HepG2 (cell line): ENCODE measurements around the gene ELP1. TPM values are rescaled to one million over a fixed set of nuclear protein-coding genes. Genes with fewer than 3 reads are reported as not detected.

Source experiments
- CAMTA2 ChIP-seq: sonication (generic); formaldehyde crosslinking; IDR thresholded peaks from 2 replicates; pipeline ENCODE4 v1.4.0; 2020; ENCODE audit warnings: mild to moderate bottlenecking, missing genetic modification reagents, borderline replicate concordance
- CREB1 ChIP-seq, 2 experiments: fragments of 450-650 bp in 1 of 2; IDR thresholded peaks; 2 replicates each; pipeline ENCODE4 v1.6.1; 2016 to 2017; ENCODE audit warnings: control low read depth in 1 of 2, mild to moderate bottlenecking in 1 of 2, missing compliant biosample characterization in 1 of 2, missing genetic modification characterization in 1 of 2
- DR1 ChIP-seq: sonication (generic); formaldehyde crosslinking; IDR thresholded peaks from 2 replicates; pipeline ENCODE4 v1.8.0; 2021; ENCODE audit warnings: mild to moderate bottlenecking, missing genetic modification reagents, inconsistent platforms
- ELF3 ChIP-seq: IDR thresholded peaks from 2 replicates; pipeline ENCODE4 v1.6.1; 2016; ENCODE audit warnings: missing genetic modification reagents, missing compliant biosample characterization
- FOXA3 ChIP-seq: IDR thresholded peaks from 2 replicates; pipeline ENCODE4 v1.6.1; 2016; ENCODE audit warnings: missing genetic modification reagents, missing compliant biosample characterization
- IKZF5 ChIP-seq: IDR thresholded peaks from 2 replicates; pipeline ENCODE4 v1.6.1; 2018; ENCODE audit warnings: missing genetic modification reagents, mild to moderate bottlenecking, missing compliant biosample characterization
- JUNB ChIP-seq: sonication (generic); formaldehyde crosslinking; IDR thresholded peaks from 2 replicates; pipeline ENCODE4 v1.8.0; 2022; ENCODE audit warnings: missing genetic modification reagents, mild to moderate bottlenecking, borderline replicate concordance
- KMT2A ChIP-seq: sonication (generic); formaldehyde crosslinking; IDR thresholded peaks from 2 replicates; pipeline ENCODE4 v1.4.0; 2020; ENCODE audit warnings: missing genetic modification reagents
- KMT2B ChIP-seq: IDR thresholded peaks from 2 replicates; pipeline ENCODE4 v1.6.1; 2016; ENCODE audit warnings: missing genetic modification reagents, missing compliant biosample characterization
- NFKB2 ChIP-seq: sonication (generic); formaldehyde crosslinking; IDR thresholded peaks from 2 replicates; pipeline ENCODE4 v1.4.0; 2020; ENCODE audit warnings: missing genetic modification reagents, borderline replicate concordance
- NFKBIZ ChIP-seq: IDR thresholded peaks from 2 replicates; pipeline ENCODE4 v1.6.1; 2018; ENCODE audit warnings: missing genetic modification reagents, missing compliant biosample characterization
- RBM39 ChIP-seq: fragments of 200-400 bp; formaldehyde crosslinking; IDR thresholded peaks from one replicate; pipeline ENCODE4 v1.6.1; 2018; ENCODE audit warnings: antibody characterized with exemption, mild to moderate bottlenecking, low read depth, low read length; ENCODE audit not compliant: poor library complexity, severe bottlenecking
- SALL2 ChIP-seq: sonication (generic); formaldehyde crosslinking; IDR thresholded peaks from 2 replicates; pipeline ENCODE4 v1.8.1; 2023; ENCODE audit warnings: mild to moderate bottlenecking, missing genetic modification reagents, inconsistent platforms
- SATB2 ChIP-seq: sonication (generic); formaldehyde crosslinking; IDR thresholded peaks from 2 replicates; pipeline ENCODE4 v1.5.0; 2020; ENCODE audit warnings: missing genetic modification reagents
- SMAD3 ChIP-seq: sonication (generic); formaldehyde crosslinking; IDR thresholded peaks from 2 replicates; pipeline ENCODE4 v1.4.0; 2020; ENCODE audit warnings: missing genetic modification reagents
- SP4 ChIP-seq: sonication (generic); formaldehyde crosslinking; IDR thresholded peaks from 2 replicates; pipeline ENCODE4 v1.8.1; 2023; ENCODE audit warnings: mild to moderate bottlenecking, missing genetic modification reagents
- ZFP62 ChIP-seq: sonication (generic); formaldehyde crosslinking; IDR thresholded peaks from 2 replicates; pipeline ENCODE4 v1.4.0; 2020; ENCODE audit warnings: missing genetic modification reagents
- ZNF253 ChIP-seq: sonication (generic); formaldehyde crosslinking; IDR thresholded peaks from 2 replicates; pipeline ENCODE4 v1.8.0; 2022; ENCODE audit warnings: mild to moderate bottlenecking, missing genetic modification reagents, borderline replicate concordance
- ZNF350 ChIP-seq: sonication (generic); formaldehyde crosslinking; IDR thresholded peaks from 2 replicates; pipeline ENCODE4 v1.4.0; 2020; ENCODE audit warnings: mild to moderate bottlenecking, low read depth, missing genetic modification reagents, borderline replicate concordance
- ZNF569 ChIP-seq: sonication (generic); formaldehyde crosslinking; IDR thresholded peaks from 2 replicates; pipeline ENCODE4 v1.5.0; 2020; ENCODE audit warnings: mild to moderate bottlenecking, missing genetic modification reagents, moderate library complexity, borderline replicate concordance
- ZSCAN29 ChIP-seq: sonication (generic); formaldehyde crosslinking; conservative IDR thresholded peaks from 2 replicates; pipeline ENCODE4 v1.4.0; 2020; ENCODE audit warnings: mild to moderate bottlenecking, missing genetic modification reagents
- polyA plus RNA-seq, 8 experiments: library from polyadenylated mRNA; depleted of rRNA in 3 of 8; stranded (reverse) in 7 of 8; unstranded in 1 of 8; fragments of >200 nt; fragmentation: Illumina TruSeq in 4 of 8; extraction: Trizol in 4 of 8; gene quantifications; 2 replicates each; pipeline versions ENCODE4 v1.2.1 to v1.2.3, GENCODE V29; 2011 to 2016; ENCODE audit warnings: low read depth in 4 of 8, missing spikeins in 1 of 8, mixed read lengths in 1 of 8; ENCODE audit not compliant: insufficient read depth in 1 of 8
- total RNA-seq, 5 experiments: library from RNA; depleted of rRNA; stranded (reverse); fragments of >200 nt; fragmentation: Illumina TruSeq; extraction: Trizol; gene quantifications; 2 replicates each; pipeline ENCODE4 v1.2.3, GENCODE V29; 2016; ENCODE audit warnings: low read depth in 1 of 5
- TF ChIP-seq, protein P1 (sequence below), 2 experiments: fragments of 450-650 bp in 1 of 2; sonication (generic) in 1 of 2; formaldehyde crosslinking; IDR thresholded peaks; 2 replicates each; pipeline versions ENCODE4 v1.5.0 to v1.8.0; 2020 to 2022; ENCODE audit warnings: mild to moderate bottlenecking in 1 of 2, missing genetic modification reagents in 1 of 2
- TF ChIP-seq, protein P2 (sequence below): IDR thresholded peaks from 2 replicates; pipeline ENCODE4 v1.6.1; 2016; ENCODE audit warnings: missing biosample characterization, missing genetic modification reagents, low read depth
- TF ChIP-seq, protein P3 (sequence below): sonication (generic); formaldehyde crosslinking; conservative IDR thresholded peaks from 2 replicates; pipeline ENCODE4 v1.8.1; 2023; ENCODE audit warnings: missing genetic modification reagents

ELP1 gene
- total and polyA plus RNA-seq, 2 of the 13 experiments (the other 11 are each of a cell fraction or from before 2014, with no cell fraction given) = 157 to 275 TPM

- TF ChIP-seq CAMTA2 (CRISPR knock-in tag) (no peak), KMT2B (CRISPR knock-in tag) (no peak; the same call in 1 of the 2 replicates), ZNF350 (CRISPR knock-in tag) (no peak), IKZF5 (CRISPR knock-in tag) (peak; percentile 93), KMT2A (CRISPR knock-in tag) (peak; percentile 33; the same call in 1 of the 2 replicates), ZSCAN29 (CRISPR knock-in tag) (0 out of 2 replicates have a peak, but pooled peaks have one; percentile 57), JUNB (CRISPR knock-in tag) (no peak), CREB1 (IDR thresholded peaks at IDR 0.05) (no peak), CREB1 (CRISPR knock-in tag; IDR thresholded peaks at IDR 0.05) (peak; percentile 65), RBM39 (no peak), ZNF569 (CRISPR knock-in tag) (no peak), ELF3 (CRISPR knock-in tag) (peak; percentile 72; the same call in 1 of the 2 replicates), DR1 (CRISPR knock-in tag) (no peak), SATB2 (CRISPR knock-in tag) (peak; percentile 80; the same call in 1 of the 2 replicates), SP4 (CRISPR knock-in tag) (no peak), FOXA3 (peak; percentile 93), NFKB2 (CRISPR knock-in tag) (no peak), ZFP62 (CRISPR knock-in tag) (no peak), NFKBIZ (CRISPR knock-in tag) (peak; percentile 77; the same call in 1 of the 2 replicates), SMAD3 (CRISPR knock-in tag) (peak; percentile 77), ZNF253 (CRISPR knock-in tag) (no peak), SALL2 (CRISPR knock-in tag) (no peak)
- TF ChIP-seq, protein P1, sequence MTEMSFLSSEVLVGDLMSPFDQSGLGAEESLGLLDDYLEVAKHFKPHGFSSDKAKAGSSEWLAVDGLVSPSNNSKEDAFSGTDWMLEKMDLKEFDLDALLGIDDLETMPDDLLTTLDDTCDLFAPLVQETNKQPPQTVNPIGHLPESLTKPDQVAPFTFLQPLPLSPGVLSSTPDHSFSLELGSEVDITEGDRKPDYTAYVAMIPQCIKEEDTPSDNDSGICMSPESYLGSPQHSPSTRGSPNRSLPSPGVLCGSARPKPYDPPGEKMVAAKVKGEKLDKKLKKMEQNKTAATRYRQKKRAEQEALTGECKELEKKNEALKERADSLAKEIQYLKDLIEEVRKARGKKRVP (CRISPR knock-in tag; IDR thresholded peaks at IDR 0.05) = peak in 1 of 2 experiments; percentile 57; a peak in 2 of 4 replicates
- TF ChIP-seq, protein P2, sequence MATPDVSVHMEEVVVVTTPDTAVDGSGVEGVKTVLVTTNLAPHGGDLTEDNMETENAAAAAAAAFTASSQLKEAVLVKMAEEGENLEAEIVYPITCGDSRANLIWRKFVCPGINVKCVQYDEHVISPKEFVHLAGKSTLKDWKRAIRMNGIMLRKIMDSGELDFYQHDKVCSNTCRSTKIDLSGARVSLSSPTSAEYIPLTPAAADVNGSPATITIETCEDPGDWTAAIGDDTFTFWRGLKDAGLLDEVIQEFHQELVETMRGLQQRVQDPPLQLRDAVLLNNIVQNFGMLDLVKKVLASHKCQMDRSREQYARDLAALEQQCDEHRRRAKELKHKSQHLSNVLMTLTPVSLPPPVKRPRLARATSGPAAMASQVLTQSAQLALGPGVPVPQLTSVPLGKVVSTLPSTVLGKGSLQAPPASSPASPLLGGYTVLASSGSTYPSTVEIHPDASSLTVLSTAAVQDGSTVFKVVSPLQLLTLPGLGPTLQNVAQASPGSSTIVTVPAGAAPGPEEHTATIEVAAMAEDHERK (CRISPR knock-in tag) = no peak
- TF ChIP-seq, protein P3, sequence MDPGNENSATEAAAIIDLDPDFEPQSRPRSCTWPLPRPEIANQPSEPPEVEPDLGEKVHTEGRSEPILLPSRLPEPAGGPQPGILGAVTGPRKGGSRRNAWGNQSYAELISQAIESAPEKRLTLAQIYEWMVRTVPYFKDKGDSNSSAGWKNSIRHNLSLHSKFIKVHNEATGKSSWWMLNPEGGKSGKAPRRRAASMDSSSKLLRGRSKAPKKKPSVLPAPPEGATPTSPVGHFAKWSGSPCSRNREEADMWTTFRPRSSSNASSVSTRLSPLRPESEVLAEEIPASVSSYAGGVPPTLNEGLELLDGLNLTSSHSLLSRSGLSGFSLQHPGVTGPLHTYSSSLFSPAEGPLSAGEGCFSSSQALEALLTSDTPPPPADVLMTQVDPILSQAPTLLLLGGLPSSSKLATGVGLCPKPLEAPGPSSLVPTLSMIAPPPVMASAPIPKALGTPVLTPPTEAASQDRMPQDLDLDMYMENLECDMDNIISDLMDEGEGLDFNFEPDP (CRISPR knock-in tag) = no peak
Observed at GRCh38 chr9:108894225-108894997, 39.5 kb downstream of the ELP1 start (continued).
